ENCODE data around the gene GPR119. TPM values are rescaled to one million over a fixed set of nuclear protein-coding genes. Genes with fewer than 3 reads are reported as not detected.
"Not testable (repeated sequence)": the region's sequence is repeated elsewhere in the genome, so short reads cannot be mapped to it uniquely, and the experiment has no call there.

Gene GPR119
- total RNA-seq: not detected

- H3K4me3 ChIP-seq: no peak within 1 kb of the TSS
- intact Hi-C loops (cut with DNase I): no loop called here
- DNase-seq (ENCODE audit: extremely low spot score in 2 of 2): no peak
These were observed at the start of gene GPR119 for GRCh38 chrX:130385520-130385919. TSS of gene GPR119 (minus strand) at chrX:130385674. CDS start at chrX:130385447, 227 bp downstream.

GRCh38 chrX:130429236-130429635 is 43.8 kb upstream of the GPR119 start:
- H3K9me3 ChIP-seq; DNase-seq (ENCODE audit: extremely low spot score in 2 of 2); H3K4me3 ChIP-seq; H3K27ac ChIP-seq; intact Hi-C loops (cut with DNase I); H3K4me1 ChIP-seq; H3K36me3 ChIP-seq; H3K27me3 ChIP-seq: not testable (repeated sequence)

More at GRCh38 chrX:130385520-130385919, at the start of gene GPR119:
- Histone ChIP-seq H3K36me3 (no peaks in the 10 kb centered on the region), H3K27ac (no peak within 1 kb of the TSS), H3K4me1 (no peaks in the 10 kb centered on the region), H3K9me3 (no peaks in the 10 kb centered on the region), H3K27me3 (no peaks in the 10 kb centered on the region)
- TF ChIP-seq CTCF (IDR thresholded peaks at IDR 0.05): no peak
- TF ChIP-seq POLR2AphosphoS5 (IDR thresholded peaks at IDR 0.05; ENCODE audit: insufficient read depth in 1 of 2, low read depth in 1 of 2): no peak
- no peak for TF ChIP-seq POLR2A (IDR thresholded peaks at IDR 0.05)

- H3K27ac ChIP-seq: no peak overlapping the region
- no peaks in the 10 kb centered on the region for H3K27me3 ChIP-seq
- DNase-seq (ENCODE audit: extremely low spot score in 2 of 2): no peak
- no peaks in the 10 kb centered on the region for H3K4me1 ChIP-seq
- no peak for TF ChIP-seq CTCF (IDR thresholded peaks at IDR 0.05)
- no peaks in the 10 kb centered on the region for H3K36me3 ChIP-seq
- H3K4me3 ChIP-seq: no peak overlapping the region
- H3K9me3 ChIP-seq: no peaks in the 10 kb centered on the region
- intact Hi-C loops (cut with DNase I): no loop called here
These were observed 41.1 kb upstream of the GPR119 start for GRCh38 chrX:130426531-130426930.

- Histone ChIP-seq H3K9me3 (no peaks in the 10 kb centered on the region), H3K36me3 (no peaks in the 10 kb centered on the region), H3K27ac (no peak overlapping the region), H3K27me3 (no peaks in the 10 kb centered on the region), H3K4me1 (no peaks in the 10 kb centered on the region), H3K4me3 (no peak overlapping the region)
- no peak for TF ChIP-seq POLR2A (IDR thresholded peaks at IDR 0.05)
- TF ChIP-seq CTCF (IDR thresholded peaks at IDR 0.05): no peak
- TF ChIP-seq POLR2AphosphoS5 (IDR thresholded peaks at IDR 0.05; ENCODE audit: insufficient read depth in 1 of 2, low read depth in 1 of 2): no peak
- DNase-seq (ENCODE audit: extremely low spot score in 2 of 2): no peak
- intact Hi-C loops (cut with DNase I): no loop called here
These were observed 33.8 kb upstream of the GPR119 start for GRCh38 chrX:130419263-130419662.

GRCh38 chrX:130418740-130419139 is 33.3 kb upstream of the GPR119 start:
- no peaks in the 10 kb centered on the region for H3K27me3 ChIP-seq
- no peaks in the 10 kb centered on the region for H3K4me1 ChIP-seq
- no peak overlapping the region for H3K4me3 ChIP-seq
- TF ChIP-seq POLR2AphosphoS5 (IDR thresholded peaks at IDR 0.05; ENCODE audit: insufficient read depth in 1 of 2, low read depth in 1 of 2) (no peak), CTCF (IDR thresholded peaks at IDR 0.05) (no peak), POLR2A (IDR thresholded peaks at IDR 0.05) (no peak)
- DNase-seq (ENCODE audit: extremely low spot score in 2 of 2): no peak
- H3K9me3 ChIP-seq: no peaks in the 10 kb centered on the region
- no peaks in the 10 kb centered on the region for H3K36me3 ChIP-seq
- H3K27ac ChIP-seq: no peak overlapping the region
- intact Hi-C loops (cut with DNase I): no loop called here

- intact Hi-C loops (cut with DNase I): no loop called here
These were observed 32.6 kb upstream of the GPR119 start for GRCh38 chrX:130418066-130418465.

More at GRCh38 chrX:130418066-130418465, 32.6 kb upstream of the GPR119 start:
- Histone ChIP-seq H3K4me3 (no peak overlapping the region), H3K27me3 (no peaks in the 10 kb centered on the region), H3K4me1 (no peaks in the 10 kb centered on the region), H3K36me3 (no peaks in the 10 kb centered on the region), H3K9me3 (no peaks in the 10 kb centered on the region), H3K27ac (no peak overlapping the region)
- TF ChIP-seq POLR2AphosphoS5 (IDR thresholded peaks at IDR 0.05; ENCODE audit: insufficient read depth in 1 of 2, low read depth in 1 of 2) (no peak), CTCF (IDR thresholded peaks at IDR 0.05) (no peak), POLR2A (IDR thresholded peaks at IDR 0.05) (no peak)
- DNase-seq (ENCODE audit: extremely low spot score in 2 of 2): no peak

All from vagina (tissue), 2 donors.